IMR-90 (cell line): ENCODE measurements around the gene SPATA12. TPM values are rescaled to one million over a fixed set of nuclear protein-coding genes. Genes with fewer than 3 reads are reported as not detected.

ENCODE experiments used
- ATAC-seq: fragments of 200-7000 bp; cut with Tn5 transposase; 2 replicates; pipeline ENCODE4 v1.9.1; 2020; ENCODE audit warnings: low read depth, mild to moderate bottlenecking, moderate library complexity
- BruUV-seq: library from RNA; stranded (reverse); fragments of 400-500 nt; replicated peaks from 2 replicates; lab custom pipeline; 2021; lab: Mats Ljungman, UMichigan
- CTCF ChIA-PET: fragments of 300-600 bp; formaldehyde crosslinking; extraction: SDS; loops from one replicate; lab custom pipeline; 2021; ENCODE audit warnings: antibody characterized with exemption; lab: Yijun Ruan, JAX
- POLR2A ChIA-PET: fragments of 300-600 bp; sonication (Branson Sonifier 250); formaldehyde crosslinking; loops from one replicate; lab custom pipeline; 2022; ENCODE audit warnings: antibody characterized with exemption; ENCODE audit not compliant: unreplicated experiment; lab: Charles Lee
- DNase-seq: peaks from one replicate; pipeline ENCODE4 v3.0.0; 2013
- H2AFZ ChIP-seq: replicated peaks from 2 replicates; pipeline ENCODE3; 2013; ENCODE audit warnings: low read length, mild to moderate bottlenecking; ENCODE audit not compliant: poor library complexity
- H2AK5ac ChIP-seq: 2 replicates; pipeline ENCODE4 v1.6.1; 2013; ENCODE audit warnings: low read depth, low read length, inconsistent platforms
- H2AK9ac ChIP-seq: replicated peaks from 2 replicates; pipeline ENCODE3; 2013; ENCODE audit warnings: mild to moderate bottlenecking, low read depth, low read length, moderate library complexity; ENCODE audit not compliant: poor library complexity
- H2BK120ac ChIP-seq: 2 replicates; pipeline ENCODE4 v1.6.1; 2013; ENCODE audit warnings: low read depth, low read length, inconsistent platforms
- H2BK15ac ChIP-seq: 3 replicates; pipeline ENCODE4 v1.6.1; 2013; ENCODE audit warnings: low read depth, low read length, inconsistent platforms
- H2BK20ac ChIP-seq: 2 replicates; pipeline ENCODE4 v1.6.1; 2013; ENCODE audit warnings: low read depth, mild to moderate bottlenecking, inconsistent platforms, low read length, moderate library complexity
- H2BK5ac ChIP-seq: 2 replicates; pipeline ENCODE4 v1.6.1; 2013; ENCODE audit warnings: mild to moderate bottlenecking, low read depth, low read length, inconsistent platforms; ENCODE audit not compliant: poor library complexity, severe bottlenecking
- H3K14ac ChIP-seq: replicated peaks from 2 replicates; pipeline ENCODE4 v1.6.1; 2013; ENCODE audit warnings: low read depth, low read length, inconsistent platforms
- H3K18ac ChIP-seq: 2 replicates; pipeline ENCODE4 v1.6.1; 2013; ENCODE audit warnings: low read depth, low read length, control low read depth
- H3K23ac ChIP-seq: 2 replicates; pipeline ENCODE4 v1.6.1; 2013; ENCODE audit warnings: low read depth, low read length, inconsistent platforms
- H3K27ac ChIP-seq: 2 replicates; pipeline ENCODE4 v1.5.1; 2013; ENCODE audit warnings: mild to moderate bottlenecking, control low read depth, low read length; ENCODE audit not compliant: insufficient read depth
- H3K27me3 ChIP-seq: 2 replicates; pipeline ENCODE4 v1.6.1; 2013; ENCODE audit warnings: low read length; ENCODE audit not compliant: control insufficient read depth, insufficient read depth
- H3K36me3 ChIP-seq: 2 replicates; pipeline ENCODE4 v1.6.1; 2013; ENCODE audit warnings: low read length, mixed read lengths; ENCODE audit not compliant: control insufficient read depth, insufficient read depth
- H3K4ac ChIP-seq: 2 replicates; pipeline ENCODE4 v1.6.1; 2013; ENCODE audit warnings: low read depth, low read length, inconsistent platforms
- H3K4me1 ChIP-seq: 2 replicates; pipeline ENCODE4 v1.6.1; 2013; ENCODE audit warnings: low read length, mixed read lengths; ENCODE audit not compliant: control insufficient read depth, insufficient read depth
- H3K4me2 ChIP-seq: 2 replicates; pipeline ENCODE4 v1.6.1; 2013; ENCODE audit warnings: low read depth, mild to moderate bottlenecking, control low read depth, low read length, moderate library complexity
- H3K4me3 ChIP-seq: 2 replicates; pipeline ENCODE4 v1.5.1; 2013; ENCODE audit warnings: low read depth, mild to moderate bottlenecking, control low read depth, low read length, moderate library complexity; ENCODE audit not compliant: insufficient read depth
- H3K56ac ChIP-seq: 2 replicates; pipeline ENCODE4 v1.6.1; 2013; ENCODE audit warnings: low read length, inconsistent platforms; ENCODE audit not compliant: insufficient read depth; ENCODE audit errors: extremely low read depth
- H3K79me1 ChIP-seq, 2 experiments: 2 replicates each; pipeline ENCODE4 v1.6.1; 2013; ENCODE audit warnings: low read length in 2 of 2, inconsistent platforms in 1 of 2, low read depth in 1 of 2
- H3K9ac ChIP-seq: 2 replicates; pipeline ENCODE4 v1.6.1; 2013; ENCODE audit warnings: low read depth, low read length, control low read depth
- H3K9me1 ChIP-seq: 2 replicates; pipeline ENCODE4 v1.6.1; 2013; ENCODE audit warnings: low read length, inconsistent platforms; ENCODE audit not compliant: insufficient read depth
- H3K9me3 ChIP-seq: 2 replicates; pipeline ENCODE4 v1.6.1; 2013; ENCODE audit warnings: low read length; ENCODE audit not compliant: control insufficient read depth, insufficient read depth
- H4K20me1 ChIP-seq: 2 replicates; pipeline ENCODE4 v1.6.1; 2013; ENCODE audit warnings: low read length, inconsistent platforms; ENCODE audit not compliant: insufficient read depth
- H4K5ac ChIP-seq: 2 replicates; pipeline ENCODE4 v1.6.1; 2013; ENCODE audit warnings: mild to moderate bottlenecking, low read depth, low read length, control low read depth
- H4K8ac ChIP-seq, 2 experiments: 2 replicates each; pipeline ENCODE4 v1.6.1; 2013; ENCODE audit warnings: low read depth in 2 of 2, low read length in 2 of 2, control low read depth in 1 of 2, inconsistent platforms in 1 of 2
- H4K91ac ChIP-seq: 2 replicates; pipeline ENCODE4 v1.6.1; 2013; ENCODE audit warnings: low read depth, low read length, inconsistent platforms; ENCODE audit not compliant: insufficient read depth
- BHLHE40 ChIP-seq: fragments of 150-350 bp; IDR thresholded peaks from 2 replicates; pipeline ENCODE4 v1.6.1; 2016; ENCODE audit warnings: mild to moderate bottlenecking, low read depth, low read length
- CEBPB ChIP-seq: IDR thresholded peaks from 2 replicates; pipeline ENCODE4 v1.6.1; 2012; ENCODE audit warnings: low read depth, low read length, improper control_type of control experiment
- FOS ChIP-seq: fragments of 150-350 bp; IDR thresholded peaks from 2 replicates; pipeline ENCODE4 v1.6.1; 2016; ENCODE audit warnings: low read depth, low read length
- MAZ ChIP-seq: IDR thresholded peaks from 2 replicates; pipeline ENCODE4 v1.6.1; 2012; ENCODE audit warnings: low read depth, mild to moderate bottlenecking, low read length, improper control_type of control experiment, moderate library complexity, borderline replicate concordance
- SMC3 ChIP-seq: fragments of 150-350 bp; IDR thresholded peaks from 2 replicates; pipeline ENCODE4 v1.6.1; 2016; ENCODE audit warnings: low read depth, mild to moderate bottlenecking, antibody characterized with exemption, low read length, moderate library complexity
- WGBS, 2 experiments: methylation state at CpG; one replicate each; pipeline versions ENCODE4 v1.1.5 to v1.1.7; 2013; ENCODE audit warnings: missing lambda C conversion rate in 2 of 2; ENCODE audit not compliant: insufficient read length in 1 of 2; ENCODE audit errors: extremely low coverage in 2 of 2; 5-methylcytosine and 5-hydroxymethylcytosine counted together
- dilution Hi-C: fragments of 300-500 bp; cut with HindIII; formaldehyde crosslinking; loops from one replicate; pipeline ENCODE4 v1.14.3; 2018; ENCODE audit warnings: low sequenced_read_pairs; ENCODE audit not compliant: unreplicated experiment
- in situ Hi-C: fragments of 300-500 bp; cut with MboI; formaldehyde crosslinking; loops from 3 replicates; pipeline ENCODE4 v1.14.3; 2019; ENCODE audit warnings: low sequenced_read_pairs, inconsistent platforms, mixed read lengths
- intact Hi-C: fragments of 100-400 bp; cut with micrococcal nuclease; formaldehyde crosslinking; loops from 2 replicates; pipeline ENCODE4 v1.10.0; 2022
- polyA plus RNA-seq, 3 experiments: library from polyadenylated mRNA; depleted of rRNA; stranded (reverse); fragments of >200 nt; gene quantifications; 2 replicates each; pipeline ENCODE4 v1.2.3, GENCODE V29; 2012; ENCODE audit warnings: low replicate concordance in 1 of 3
- total RNA-seq: library from RNA; depleted of rRNA; stranded (reverse); fragments of >200 nt; gene quantifications from 2 replicates; pipeline ENCODE4 v1.2.3, GENCODE V29; 2012
- TF ChIP-seq, protein P1 (sequence below): fragments of 150-350 bp; IDR thresholded peaks from 2 replicates; pipeline ENCODE4 v1.6.1; 2016; ENCODE audit warnings: low read depth, mild to moderate bottlenecking, low read length, moderate library complexity, borderline replicate concordance
- TF ChIP-seq, protein P2 (sequence below): conservative IDR thresholded peaks from 2 replicates; pipeline ENCODE4 v1.5.1; 2012; ENCODE audit warnings: mild to moderate bottlenecking, low read depth, low read length, improper control_type of control experiment

SPATA12 gene
- total and polyA plus RNA-seq, 2 of the 4 experiments (the other 2 are of a cell fraction), result under 0.01 TPM; not detected in 1

DNA sequence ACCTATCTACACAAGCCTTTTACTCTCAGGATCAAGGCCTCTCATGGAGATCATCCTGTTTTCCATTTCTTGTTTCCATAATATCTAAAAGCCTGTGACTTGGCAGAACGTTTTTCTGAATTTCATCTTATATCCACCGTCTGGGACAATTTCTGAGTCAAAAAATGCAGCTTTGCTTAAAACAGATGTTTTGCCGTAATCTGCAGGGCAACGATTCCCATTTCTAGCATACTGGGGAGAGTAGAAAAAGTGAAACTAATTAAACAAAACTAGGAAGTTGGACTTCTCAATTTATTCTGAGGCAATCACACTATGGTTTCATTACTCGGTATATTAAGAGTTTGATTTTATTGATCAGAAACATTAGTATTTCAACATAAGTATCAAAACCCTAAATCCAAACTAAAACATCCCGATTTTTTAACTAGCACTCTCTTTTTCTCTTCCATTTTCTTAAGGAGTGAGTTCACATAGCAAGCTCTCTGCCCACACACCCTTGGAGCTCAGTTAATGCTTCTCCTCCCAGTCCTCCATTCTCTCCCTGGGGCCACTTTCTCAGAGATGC lies 33.6 kb downstream of the SPATA12 start (continued):
- TF ChIP-seq, protein P1, sequence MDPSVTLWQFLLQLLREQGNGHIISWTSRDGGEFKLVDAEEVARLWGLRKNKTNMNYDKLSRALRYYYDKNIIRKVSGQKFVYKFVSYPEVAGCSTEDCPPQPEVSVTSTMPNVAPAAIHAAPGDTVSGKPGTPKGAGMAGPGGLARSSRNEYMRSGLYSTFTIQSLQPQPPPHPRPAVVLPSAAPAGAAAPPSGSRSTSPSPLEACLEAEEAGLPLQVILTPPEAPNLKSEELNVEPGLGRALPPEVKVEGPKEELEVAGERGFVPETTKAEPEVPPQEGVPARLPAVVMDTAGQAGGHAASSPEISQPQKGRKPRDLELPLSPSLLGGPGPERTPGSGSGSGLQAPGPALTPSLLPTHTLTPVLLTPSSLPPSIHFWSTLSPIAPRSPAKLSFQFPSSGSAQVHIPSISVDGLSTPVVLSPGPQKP, result no peak
- no peak for TF ChIP-seq MAZ
- TF ChIP-seq CEBPB, result no peak

- H3K9ac ChIP-seq, result peak overlapping the region; percentile 4; the same call in 1 of the 2 replicates
- H4K91ac ChIP-seq, result no peak overlapping the region
- ChIA-PET POLR2A (no interaction called here), CTCF (no interaction called here)
- H2AK5ac ChIP-seq, result no peak overlapping the region
- WGBS, 2 experiments, result 20% methylated on average over 1 of the region's 4 CpGs; no CpG with 5 or more reads in 1 of the 2 experiments
- TF ChIP-seq BHLHE40, result no peak
- TF ChIP-seq FOS, result no peak
- TF ChIP-seq, protein P2, sequence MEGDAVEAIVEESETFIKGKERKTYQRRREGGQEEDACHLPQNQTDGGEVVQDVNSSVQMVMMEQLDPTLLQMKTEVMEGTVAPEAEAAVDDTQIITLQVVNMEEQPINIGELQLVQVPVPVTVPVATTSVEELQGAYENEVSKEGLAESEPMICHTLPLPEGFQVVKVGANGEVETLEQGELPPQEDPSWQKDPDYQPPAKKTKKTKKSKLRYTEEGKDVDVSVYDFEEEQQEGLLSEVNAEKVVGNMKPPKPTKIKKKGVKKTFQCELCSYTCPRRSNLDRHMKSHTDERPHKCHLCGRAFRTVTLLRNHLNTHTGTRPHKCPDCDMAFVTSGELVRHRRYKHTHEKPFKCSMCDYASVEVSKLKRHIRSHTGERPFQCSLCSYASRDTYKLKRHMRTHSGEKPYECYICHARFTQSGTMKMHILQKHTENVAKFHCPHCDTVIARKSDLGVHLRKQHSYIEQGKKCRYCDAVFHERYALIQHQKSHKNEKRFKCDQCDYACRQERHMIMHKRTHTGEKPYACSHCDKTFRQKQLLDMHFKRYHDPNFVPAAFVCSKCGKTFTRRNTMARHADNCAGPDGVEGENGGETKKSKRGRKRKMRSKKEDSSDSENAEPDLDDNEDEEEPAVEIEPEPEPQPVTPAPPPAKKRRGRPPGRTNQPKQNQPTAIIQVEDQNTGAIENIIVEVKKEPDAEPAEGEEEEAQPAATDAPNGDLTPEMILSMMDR, result no peak
- TF ChIP-seq, protein P1, result no peak
- no peak for TF ChIP-seq MAZ
- TF ChIP-seq SMC3, result no peak
- H3K36me3 ChIP-seq, result no peaks in the 10 kb centered on the region
- H2BK20ac ChIP-seq, result no peak overlapping the region
- in situ Hi-C loops, result no loop called here
- H3K4me1 ChIP-seq, result peaks cover 12% of the 10 kb centered on the region; the same call in 1 of the 2 replicates
- H3K27me3 ChIP-seq, result no peaks in the 10 kb centered on the region
- no peak overlapping the region for H2BK15ac ChIP-seq
- ATAC-seq (peak; percentile 72), DNase-seq (peak; percentile 73)
- H3K4me3 ChIP-seq, result no peak overlapping the region
- H2BK5ac ChIP-seq, result no peak overlapping the region
- H3K23ac ChIP-seq, result no peak overlapping the region
- H3K14ac ChIP-seq, result no peak overlapping the region
- no peak overlapping the region for H3K56ac ChIP-seq
- H4K8ac ChIP-seq, result no peak overlapping the region
- H3K79me1 ChIP-seq, result no peaks in the 10 kb centered on the region
- 0 out of 2 replicates have a peak overlapping the region, but pooled peaks have one; percentile 18 for H3K4me2 ChIP-seq
- dilution Hi-C loops, result no loop called here
- no peak overlapping the region for H3K4ac ChIP-seq
- intact Hi-C loops, result loop anchor here (5.0 to 10.0 kb wide), 2 partner anchors 97 to 390 kb away; no protein-coding TSS in a partner anchor
- no peak overlapping the region for H2BK120ac ChIP-seq
- H3K27ac ChIP-seq, result no peak overlapping the region; the same call in 1 of the 2 replicates
- H3K9me3 ChIP-seq, result no peaks in the 10 kb centered on the region
- H2AK9ac ChIP-seq, result no peak overlapping the region
- no peak overlapping the region for H2AFZ ChIP-seq
- H4K5ac ChIP-seq, result no peak overlapping the region; the same call in 1 of the 2 replicates
- peak overlapping the region; percentile 46; the same call in 1 of the 2 replicates for H3K18ac ChIP-seq
- no peaks in the 10 kb centered on the region for H3K9me1 ChIP-seq
- no TSS peak for BruUV-seq
- H4K20me1 ChIP-seq, result no peaks in the 10 kb centered on the region
Measured at GRCh38 chr3:57094575-57094974, 34.1 kb downstream of the SPATA12 start.
